Progenitor cell of endocrine pancreas (in vitro differentiated cells): ENCODE measurements around the gene MEGF6. TPM values are rescaled to one million over a fixed set of nuclear protein-coding genes. Genes with fewer than 3 reads are reported as not detected.
A peak's percentile ranks its signal among the peaks of the same experiment; 100 is the strongest.

Source experiments
- DNase-seq: peaks from one replicate; pipeline ENCODE4 v3.0.0; 2021; ENCODE audit warnings: low spot score; ENCODE audit not compliant: unreplicated experiment
- H3K27ac Mint-ChIP-seq: 2 replicates; pipeline ENCODE4 v1.8.0; 2021; ENCODE audit warnings: mild to moderate bottlenecking, moderate library complexity, mixed read lengths
- H3K27me3 Mint-ChIP-seq: 2 replicates; pipeline ENCODE4 v1.8.0; 2021; ENCODE audit warnings: mixed read lengths
- H3K36me3 Mint-ChIP-seq: 2 replicates; pipeline ENCODE4 v1.8.0; 2022; ENCODE audit warnings: mixed read lengths; ENCODE audit not compliant: insufficient read depth
- H3K4me1 Mint-ChIP-seq: 2 replicates; pipeline ENCODE4 v1.8.0; 2021; ENCODE audit warnings: low read depth, mixed read lengths
- H3K4me3 Mint-ChIP-seq: 2 replicates; pipeline ENCODE4 v1.8.0; 2021; ENCODE audit warnings: low read depth, mild to moderate bottlenecking, moderate library complexity, mixed read lengths
- H3K9me3 Mint-ChIP-seq: 2 replicates; pipeline ENCODE4 v1.8.0; 2021; ENCODE audit warnings: low read depth, mixed read lengths
- CTCF ChIP-seq: fragments of 200-600 bp; sonication (generic); IDR thresholded peaks from one replicate; pipeline ENCODE4 v1.5.0; 2021; ENCODE audit warnings: antibody characterized with exemption, mild to moderate bottlenecking; ENCODE audit not compliant: unreplicated experiment
- total RNA-seq: library from RNA; stranded (reverse); gene quantifications from 2 replicates; pipeline ENCODE4 v1.2.1, GENCODE V29; 2021

MEGF6 gene
- total RNA-seq, 1 donor from 2014 or later = 83.8 TPM

- Mint-ChIP-seq H3K4me3 (no peak overlapping the region), H3K9me3 (no peaks in the 10 kb centered on the region), H3K4me1 (peaks cover 2% of the 10 kb centered on the region), H3K27me3 (no peaks in the 10 kb centered on the region), H3K27ac (no peak overlapping the region), H3K36me3 (no peaks in the 10 kb centered on the region)
- no peak for TF ChIP-seq CTCF
- DNase-seq = no peak
Measured at GRCh38 chr1:3495776-3496745, 115.2 kb downstream of the MEGF6 start.

GRCh38 chr1:3494321-3495308, 116.7 kb downstream of the MEGF6 start:
- DNase-seq = no peak
- Mint-ChIP-seq H3K9me3 (no peaks in the 10 kb centered on the region), H3K4me1 (peaks cover 2% of the 10 kb centered on the region), H3K36me3 (no peaks in the 10 kb centered on the region), H3K4me3 (no peak overlapping the region), H3K27me3 (no peaks in the 10 kb centered on the region), H3K27ac (no peak overlapping the region)
- no peak for TF ChIP-seq CTCF

GRCh38 chr1:3492545-3493246, 118.6 kb downstream of the MEGF6 start:
- DNase-seq = no peak
- H3K9me3 Mint-ChIP-seq = peaks cover 13% of the 10 kb centered on the region
- H3K36me3 Mint-ChIP-seq = peaks cover 14% of the 10 kb centered on the region
- H3K4me1 Mint-ChIP-seq = peaks cover 2% of the 10 kb centered on the region
- no peak overlapping the region for H3K27ac Mint-ChIP-seq
- no peaks in the 10 kb centered on the region for H3K27me3 Mint-ChIP-seq
- no peak overlapping the region for H3K4me3 Mint-ChIP-seq
- TF ChIP-seq CTCF = no peak

GRCh38 chr1:3491291-3492246, 119.7 kb downstream of the MEGF6 start:
- peaks cover 15% of the 10 kb centered on the region for H3K36me3 Mint-ChIP-seq
- H3K9me3 Mint-ChIP-seq = peaks cover 13% of the 10 kb centered on the region
- peaks cover 2% of the 10 kb centered on the region for H3K4me1 Mint-ChIP-seq
- DNase-seq = peak; percentile 80
- no peak overlapping the region for H3K27ac Mint-ChIP-seq
- H3K4me3 Mint-ChIP-seq = peak overlapping the region; percentile 54
- peak; percentile 100 for TF ChIP-seq CTCF
- H3K27me3 Mint-ChIP-seq = no peaks in the 10 kb centered on the region
